Upper lobe of left lung (tissue), 6 donors: ENCODE data around the gene ZNG1A. TPM values are rescaled to one million over a fixed set of nuclear protein-coding genes. Genes with fewer than 3 reads are reported as not detected.
"Not testable (repeated sequence)": the region's sequence is repeated elsewhere in the genome, so short reads cannot be mapped to it uniquely, and the experiment has no call there.

Experiments
- ATAC-seq, 2 donors: fragments of 200-7000 bp; cut with Tn5 transposase; one replicate each; pipeline ENCODE4 v1.9.1; 2022; ENCODE audit warnings: mild to moderate bottlenecking in 2 of 2, moderate library complexity in 2 of 2; ENCODE audit not compliant: low FRiP score in 2 of 2
- DNase-seq, 2 donors: peaks; one replicate each; pipeline ENCODE4 v3.0.0-alpha.2; 2019 to 2020
- H3K27ac ChIP-seq, 4 donors: fragments of 200-600 bp; sonication (generic); one replicate each; pipeline ENCODE4 v1.5.1; 2016 to 2019
- H3K27me3 ChIP-seq, 4 donors: fragments of 200-600 bp; sonication (generic); one replicate each; pipeline ENCODE4 v1.5.1; 2017 to 2019
- H3K36me3 ChIP-seq, 4 donors: fragments of 200-600 bp; sonication (generic); one replicate each; pipeline ENCODE4 v1.5.1; 2016 to 2019
- H3K4me1 ChIP-seq, 4 donors: fragments of 200-600 bp; sonication (generic); one replicate each; pipeline ENCODE4 v1.5.1; 2018 to 2019
- H3K4me3 ChIP-seq, 4 donors: fragments of 200-600 bp; sonication (generic); one replicate each; pipeline ENCODE4 v1.5.1; 2017 to 2019; ENCODE audit warnings: mild to moderate bottlenecking in 2 of 4, moderate library complexity in 1 of 4
- H3K9me3 ChIP-seq, 4 donors: fragments of 200-600 bp; sonication (generic); one replicate each; pipeline ENCODE4 v1.5.1; 2018 to 2019
- CTCF ChIP-seq, 6 experiments: fragments of 450-650 bp in 4 of 6; fragments of 200-600 bp in 2 of 6; sonication (generic) in 2 of 6; IDR thresholded peaks; one replicate each; pipeline ENCODE4 v1.5.1; 2016 to 2019; ENCODE audit warnings: antibody characterized with exemption in 6 of 6
- EP300 ChIP-seq, 4 donors: sonication (generic); formaldehyde crosslinking; IDR thresholded peaks; one replicate each; pipeline ENCODE4 v1.5.1; 2017; ENCODE audit warnings: antibody characterized with exemption in 4 of 4, control low read depth in 2 of 4
- POLR2A ChIP-seq, 4 donors: fragments of 450-650 bp; IDR thresholded peaks; one replicate each; pipeline ENCODE4 v1.5.1; 2016 to 2017; ENCODE audit warnings: antibody characterized with exemption in 4 of 4, mild to moderate bottlenecking in 2 of 4
- POLR2AphosphoS5 ChIP-seq, 2 donors: sonication (generic); formaldehyde crosslinking; IDR thresholded peaks; one replicate each; pipeline ENCODE4 v1.5.1; 2017; ENCODE audit warnings: antibody characterized with exemption in 2 of 2
- WGBS, 2 donors: methylation state at CpG; one replicate each; pipeline ENCODE4 v1.1.5; 2017 to 2018; 5-methylcytosine and 5-hydroxymethylcytosine counted together
- total RNA-seq, 6 donors: library from RNA; depleted of rRNA in 4 of 6; stranded (reverse); fragments of >200 nt in 4 of 6; gene quantifications; one replicate each; pipeline versions ENCODE4 v1.1.0 to v1.2.1, GENCODE V29; 2016 to 2021
- donor health status: DM: no; HTN: no; CAD: no; lungs with moderate emphysema.
- donor health status: DM: no; HTN: yes; CAD: no; lungs with severe emphysema.

The ZNG1A gene
- total RNA-seq, 6 donors from 2014 or later, result 18.0 to 47.1 (median 37.0) TPM

DNA sequence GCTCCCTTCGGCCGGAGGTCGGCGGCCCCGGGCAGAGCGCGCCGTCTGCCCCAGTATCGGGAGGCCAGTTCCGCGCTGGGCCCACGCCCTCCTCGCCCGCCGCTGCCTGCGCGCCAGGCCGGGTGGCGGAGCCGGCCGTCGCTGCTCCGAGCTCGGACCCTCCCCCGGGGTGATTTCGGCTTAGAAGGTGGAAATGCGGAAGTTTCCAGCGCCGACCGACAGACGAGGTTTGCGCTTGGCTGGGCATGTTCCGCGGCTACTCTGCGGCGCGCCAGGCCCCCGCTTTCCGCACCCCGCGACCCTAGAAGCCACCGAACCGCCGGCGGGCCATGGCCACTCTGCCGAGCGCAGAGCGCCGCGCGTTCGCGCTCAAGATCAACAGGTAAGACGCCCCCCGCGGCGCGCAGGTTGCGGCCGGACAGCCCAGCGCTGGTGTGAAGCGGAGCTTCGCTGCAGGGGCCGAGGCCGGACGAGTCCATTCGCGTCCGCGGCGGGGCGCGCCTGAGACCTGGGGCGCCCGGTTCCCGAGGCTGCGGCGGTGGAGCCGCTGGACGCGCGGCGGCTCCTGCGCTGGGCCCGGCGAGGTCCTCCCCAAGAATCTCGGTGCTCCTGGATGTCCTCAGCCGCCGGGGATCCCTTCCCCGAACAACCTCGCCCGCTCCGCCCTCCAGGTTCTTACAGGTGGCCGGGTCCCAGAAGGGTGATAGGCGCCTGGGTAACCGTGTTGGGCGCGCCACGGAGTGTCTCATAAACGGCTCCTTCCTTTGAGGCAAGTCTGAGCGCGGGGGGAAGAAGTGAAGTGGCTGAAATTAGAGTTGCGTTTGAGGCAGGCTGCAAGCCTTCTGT is 36.0 kb upstream of the ZNG1A start, which contains the start of gene DOCK8:
TSS of gene DOCK8 (plus strand) at position 218 of the 846 bp plus-strand sequence. CDS start at position 330, 112 bp downstream.
- Histone ChIP-seq H3K27ac (peak within 1 kb of the TSS; percentile 87 to 96 (median 89)), H3K4me3 (peak within 1 kb of the TSS; percentile 40 to 68 (median 63)), H3K36me3 (no peaks in the 10 kb centered on the region), H3K27me3 (no peaks in the 10 kb centered on the region), H3K4me1 (peaks cover 0 to 37% (median 10%) of the 10 kb centered on the region in 4 donors), H3K9me3 (no peaks in the 10 kb centered on the region)
- no peak for TF ChIP-seq EP300 (IDR thresholded peaks at IDR 0.05)
- peak in 2 of 4 donors; percentile 65 to 90 for TF ChIP-seq POLR2A (IDR thresholded peaks at IDR 0.05)
- TF ChIP-seq CTCF (IDR thresholded peaks at IDR 0.05), result peak; percentile 19 to 79 (median 64)
- TF ChIP-seq POLR2AphosphoS5 (IDR thresholded peaks at IDR 0.05), result peak; percentile 8 to 16
- DNase-seq, result peak; percentile 84 to 97
- 0 to 2% methylated on average over 14 to 50 of the region's 103 CpGs for WGBS, 2 donors
- peak; percentile 94 to 95 for ATAC-seq

- DNase-seq (no peak), ATAC-seq (no peak)
- Histone ChIP-seq H3K9me3 (no peaks in the 10 kb centered on the region), H3K36me3 (no peaks in the 10 kb centered on the region), H3K27ac (peak overlapping the region; percentile 87 to 96 (median 89)), H3K4me1 (peaks cover 0 to 37% (median 10%) of the 10 kb centered on the region in 4 donors), H3K27me3 (no peaks in the 10 kb centered on the region), H3K4me3 (peak overlapping the region in 3 of 4 donors; percentile 60 to 68 (median 66))
- TF ChIP-seq EP300 (IDR thresholded peaks at IDR 0.05) (no peak), POLR2A (IDR thresholded peaks at IDR 0.05) (no peak), POLR2AphosphoS5 (IDR thresholded peaks at IDR 0.05) (no peak), CTCF (IDR thresholded peaks at IDR 0.05) (no peak)
- 1 to 3% methylated on average over 5 to 14 of the region's 14 CpGs for WGBS, 2 donors
Measured at GRCh38 chr9:214351-214647, 35.4 kb upstream of the ZNG1A start.

- Histone ChIP-seq H3K4me1 (peaks cover 0 to 37% (median 10%) of the 10 kb centered on the region in 4 donors), H3K27ac (peak overlapping the region; percentile 87 to 96 (median 89)), H3K4me3 (peak overlapping the region in 3 of 4 donors; percentile 60 to 68 (median 66))
- not testable (repeated sequence) for ATAC-seq, H3K36me3 ChIP-seq, H3K27me3 ChIP-seq, H3K9me3 ChIP-seq
- WGBS, 2 donors, result 83 to 89% methylated on average over 24 of the region's 24 CpGs
- peak in 1 of 2 donors; percentile 46 for DNase-seq
Measured at GRCh38 chr9:213901-214300, 35.0 kb upstream of the ZNG1A start.

- no peak for DNase-seq
- no peak overlapping the region for H3K4me3 ChIP-seq
- H3K9me3 ChIP-seq, result no peaks in the 10 kb centered on the region
- H3K27me3 ChIP-seq, result no peaks in the 10 kb centered on the region
- no peak for TF ChIP-seq EP300 (IDR thresholded peaks at IDR 0.05)
- TF ChIP-seq POLR2A (IDR thresholded peaks at IDR 0.05), result no peak
- no peaks in the 10 kb centered on the region for H3K36me3 ChIP-seq
- WGBS, 2 donors, result 58 to 72% methylated on average over 3 of the region's 3 CpGs
- ATAC-seq, result no peak
- peaks cover 0 to 37% (median 10%) of the 10 kb centered on the region in 4 donors for H3K4me1 ChIP-seq
- peak overlapping the region in 2 of 4 donors; percentile 10 to 58 for H3K27ac ChIP-seq
Measured at GRCh38 chr9:212297-212696, 33.4 kb upstream of the ZNG1A start.

- ATAC-seq, result peak in 1 of 2 donors; percentile 34
- Histone ChIP-seq H3K36me3 (no peaks in the 10 kb centered on the region), H3K4me1 (peaks cover 0 to 37% (median 10%) of the 10 kb centered on the region in 4 donors), H3K4me3 (no peak overlapping the region), H3K27me3 (no peaks in the 10 kb centered on the region), H3K27ac (peak overlapping the region in 3 of 4 donors; percentile 10 to 58 (median 45)), H3K9me3 (no peaks in the 10 kb centered on the region)
- 45% methylated on average over 5 of the region's 5 CpGs for WGBS, 2 donors
- no peak for DNase-seq
- TF ChIP-seq POLR2A (IDR thresholded peaks at IDR 0.05), result no peak
- no peak for TF ChIP-seq EP300 (IDR thresholded peaks at IDR 0.05)
- TF ChIP-seq CTCF (IDR thresholded peaks at IDR 0.05), result no peak
- no peak for TF ChIP-seq POLR2AphosphoS5 (IDR thresholded peaks at IDR 0.05)
Measured at GRCh38 chr9:211557-211956, 32.7 kb upstream of the ZNG1A start.
